Mammary microvascular endothelial cell (primary cell): ENCODE measurements around the gene CDHR4. TPM values are rescaled to one million over a fixed set of nuclear protein-coding genes. Genes with fewer than 3 reads are reported as not detected.

Experiments used
- total RNA-seq: library from RNA; depleted of rRNA; stranded (reverse); fragments of >200 nt; gene quantifications from 2 replicates; pipeline ENCODE4 v1.2.3, GENCODE V29; 2015

Gene CDHR4, protein sequence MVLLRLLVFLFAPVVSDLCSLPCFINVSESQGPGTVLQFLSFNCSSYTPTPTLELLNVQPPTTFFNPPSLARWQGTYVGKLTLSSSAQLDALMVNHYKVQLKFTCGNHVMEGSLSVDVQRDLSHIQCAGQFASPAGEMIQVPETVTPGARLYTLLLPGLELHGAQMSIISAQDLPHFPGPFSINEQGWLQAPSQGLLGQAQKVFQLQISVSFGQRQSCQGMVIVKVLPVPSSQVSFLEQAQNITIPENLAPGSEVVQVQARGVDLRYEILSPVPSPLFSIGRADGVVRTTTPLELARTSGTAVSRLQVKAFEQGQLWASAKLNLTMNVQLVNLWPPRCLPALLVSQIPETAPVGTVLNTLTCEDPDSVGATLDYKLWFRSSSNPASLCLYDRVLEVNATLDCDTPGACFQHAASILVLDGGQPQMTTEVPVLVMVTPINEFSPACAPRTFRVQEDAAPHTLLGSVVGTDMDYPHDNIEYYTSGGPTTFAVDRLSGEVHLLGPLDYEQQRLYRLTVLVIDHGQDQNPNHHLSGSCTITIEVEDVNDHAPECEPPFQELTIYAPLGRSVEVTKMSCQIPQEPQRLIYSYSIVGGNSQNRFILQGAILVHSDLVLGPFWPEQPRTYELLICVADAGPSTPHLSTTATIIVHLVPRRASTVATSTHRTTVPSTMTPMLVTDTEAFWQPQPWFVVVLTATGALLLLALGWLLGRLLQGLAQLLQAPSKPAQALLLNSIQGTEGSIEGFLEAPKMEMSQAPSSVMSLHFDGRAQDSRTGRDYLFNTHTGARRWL
- total RNA-seq = not detected in 2 replicates

GRCh38 chr3:49799761-49800160 lies at the start of gene CDHR4:
Gene CDHR4 (minus strand): TSS chr3:49799873. CDS start chr3:49799812, 61 bp downstream.

DNA sequence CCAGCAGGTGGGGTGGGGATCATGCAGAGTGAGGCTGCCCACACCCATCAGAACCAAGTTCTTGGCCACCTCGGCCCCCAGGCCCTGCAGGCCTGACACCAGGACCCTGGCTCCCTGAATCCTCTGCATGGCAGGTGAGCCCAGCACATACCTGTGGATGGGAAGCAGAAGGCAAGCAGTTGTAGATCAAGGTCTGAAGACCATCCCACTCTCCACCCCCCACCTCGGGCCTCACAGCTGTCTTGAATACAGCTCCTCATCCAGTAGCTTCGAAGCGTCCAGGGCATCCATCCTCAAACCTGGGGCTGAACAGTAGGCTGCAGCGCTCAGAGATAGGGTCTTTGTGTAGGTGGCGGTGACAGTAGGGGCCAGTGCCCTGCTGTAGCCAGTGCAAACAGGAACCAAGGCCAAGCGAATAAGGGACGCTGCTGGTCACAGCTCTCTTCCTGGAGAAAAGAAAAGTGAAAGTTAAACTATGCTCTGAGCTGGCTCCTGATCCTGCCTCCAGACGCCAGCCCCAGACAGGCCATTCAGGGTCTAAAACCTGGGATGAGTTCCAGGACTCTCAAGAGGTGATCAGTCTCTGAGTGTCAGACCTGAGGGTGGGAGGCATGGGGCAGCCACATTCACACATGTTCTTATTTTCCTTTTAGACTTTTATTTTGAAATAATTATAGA lies 14.0 kb upstream of the CDHR4 start, which contains the start of gene UBA7:
Gene UBA7 (minus strand): TSS at position 457 of the 678 bp plus-strand sequence. CDS start 166 bp downstream, at position 291.

GRCh38 chr3:49802719-49803464 lies 3.2 kb upstream of the CDHR4 start, which contains the start of gene INKA1:
Gene INKA1 (plus strand): TSS chr3:49803261. CDS start chr3:49803393, 132 bp downstream.

GRCh38 chr3:49786357-49787181 lies 13.1 kb downstream of the CDHR4 start, which contains the start of gene IP6K1:
Gene IP6K1 (minus strand): TSS chr3:49786542. CDS start chr3:49748040, 38,502 bp downstream.

Other genes with a start within 250 kb of the CDHR4 start
- gene BSN, start 245.4 kb downstream of the CDHR4 start, total RNA-seq = 0.07 and 0.10 TPM in 2 replicates
- gene APEH, start 125.5 kb downstream of the CDHR4 start, total RNA-seq = 70.9 and 74.4 TPM in 2 replicates
- gene MST1, start 110.4 kb downstream of the CDHR4 start, total RNA-seq = 1.1 and 1.3 TPM in 2 replicates
- 20.1 and 21.2 TPM in 2 replicates for gene RNF123, start 110.3 kb downstream of the CDHR4 start, total RNA-seq
- gene AMIGO3, start 80.2 kb downstream of the CDHR4 start, total RNA-seq = 1.5 TPM in 1 of 2 replicates, not detected in the other
- gene GMPPB, start 75.9 kb downstream of the CDHR4 start, total RNA-seq = 63.4 and 65.8 TPM in 2 replicates
- gene IP6K1, start 13.3 kb downstream of the CDHR4 start, total RNA-seq = 35.8 and 36.9 TPM in 2 replicates
- 12.7 and 17.6 TPM in 2 replicates for gene INKA1, start 3.4 kb upstream of the CDHR4 start, total RNA-seq
- gene UBA7, start 14.1 kb upstream of the CDHR4 start, total RNA-seq = 36.6 and 46.2 TPM in 2 replicates
- gene TRAIP, start 56.7 kb upstream of the CDHR4 start, total RNA-seq = 8.4 and 9.1 TPM in 2 replicates
- gene CAMKV, start 70.0 kb upstream of the CDHR4 start, total RNA-seq = not detected in 2 replicates
- gene MST1R, start 104.0 kb upstream of the CDHR4 start, total RNA-seq = 0.79 and 1.7 TPM in 2 replicates
- 23.2 and 27.2 TPM in 2 replicates for gene MON1A, start 129.9 kb upstream of the CDHR4 start, total RNA-seq
- gene RBM6, start 140.3 kb upstream of the CDHR4 start, total RNA-seq = 20.2 and 22.9 TPM in 2 replicates